Measurements from ENCODE around the gene BMP5.

BMP5 gene

DNA sequence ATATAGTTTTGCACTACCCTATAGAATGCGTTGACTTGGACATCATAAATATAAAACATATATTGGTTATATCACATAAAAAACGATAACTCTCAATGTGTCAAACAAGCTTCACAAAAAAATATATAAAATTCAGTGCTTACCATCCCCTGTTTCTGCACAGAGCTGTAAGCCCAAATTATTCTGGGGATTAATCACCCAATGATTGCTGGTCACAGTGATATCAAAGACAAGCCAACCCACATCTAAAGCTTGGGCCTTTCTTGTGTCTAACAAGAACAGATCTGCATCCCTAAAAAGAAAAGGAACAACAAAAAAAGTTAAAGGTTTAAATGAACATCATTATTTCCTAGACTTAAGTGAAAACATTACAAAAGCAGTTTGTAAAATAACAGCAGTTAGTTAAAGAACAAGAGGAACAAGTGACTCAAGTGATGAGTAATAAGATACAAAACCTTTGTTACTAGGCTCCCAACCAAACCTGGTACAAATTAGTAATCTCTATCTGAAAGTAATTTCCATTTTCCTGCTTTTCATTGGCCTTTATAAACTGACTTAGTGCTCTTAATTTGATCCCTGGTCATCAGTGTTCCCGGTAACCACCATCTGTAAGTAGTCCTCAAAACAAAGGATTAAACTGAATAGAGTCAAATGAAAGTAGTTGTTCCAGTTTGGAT is 81.1 kb downstream of the BMP5 start:
- Histone ChIP-seq H3K27me3 (ENCODE audit: insufficient read depth, poor library complexity, severe bottlenecking) (no peaks in the 10 kb centered on the region), H3K27ac (replicated peaks) (no peak overlapping the region), H3K4me3 (replicated peaks; ENCODE audit: insufficient read depth, low read length) (no peak overlapping the region)
- TF ChIP-seq SPI1 (IDR thresholded peaks at IDR 0.05; ENCODE audit: borderline replicate concordance, low read depth), result no peak
- no peak for DNase-seq (ENCODE audit: low read depth in 1 of 2, low spot score in 1 of 2)

DNA sequence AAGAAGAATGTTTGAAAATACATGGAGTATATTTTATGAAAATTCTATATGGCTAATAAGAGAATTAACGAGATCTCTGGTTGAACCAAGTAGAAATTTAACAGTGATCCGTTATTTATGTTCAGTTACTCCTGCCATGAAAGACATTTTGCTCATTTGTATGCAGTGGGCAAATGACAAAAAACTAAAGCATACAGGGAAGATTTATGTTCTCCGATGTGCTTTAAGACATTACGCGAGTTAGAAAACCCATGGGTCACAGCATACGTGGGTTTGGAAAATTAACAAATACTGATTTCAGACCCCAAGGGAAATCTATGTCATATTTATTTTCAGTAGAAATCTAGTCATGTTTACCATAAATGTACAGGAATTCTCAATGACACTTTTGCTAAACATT is 90.1 kb downstream of the BMP5 start:
- Histone ChIP-seq H3K27me3 (ENCODE audit: insufficient read depth, poor library complexity, severe bottlenecking) (no peaks in the 10 kb centered on the region), H3K27ac (replicated peaks) (no peak overlapping the region), H3K4me3 (replicated peaks; ENCODE audit: insufficient read depth, low read length) (no peak overlapping the region)
- no peak for TF ChIP-seq SPI1 (IDR thresholded peaks at IDR 0.05; ENCODE audit: borderline replicate concordance, low read depth)
- no peak for TF ChIP-seq GABPA (IDR thresholded peaks at IDR 0.05; ENCODE audit: low read depth)
- TF ChIP-seq POLR2AphosphoS5 (IDR thresholded peaks at IDR 0.05; ENCODE audit: low read depth), result no peak
- TF ChIP-seq, protein P1, sequence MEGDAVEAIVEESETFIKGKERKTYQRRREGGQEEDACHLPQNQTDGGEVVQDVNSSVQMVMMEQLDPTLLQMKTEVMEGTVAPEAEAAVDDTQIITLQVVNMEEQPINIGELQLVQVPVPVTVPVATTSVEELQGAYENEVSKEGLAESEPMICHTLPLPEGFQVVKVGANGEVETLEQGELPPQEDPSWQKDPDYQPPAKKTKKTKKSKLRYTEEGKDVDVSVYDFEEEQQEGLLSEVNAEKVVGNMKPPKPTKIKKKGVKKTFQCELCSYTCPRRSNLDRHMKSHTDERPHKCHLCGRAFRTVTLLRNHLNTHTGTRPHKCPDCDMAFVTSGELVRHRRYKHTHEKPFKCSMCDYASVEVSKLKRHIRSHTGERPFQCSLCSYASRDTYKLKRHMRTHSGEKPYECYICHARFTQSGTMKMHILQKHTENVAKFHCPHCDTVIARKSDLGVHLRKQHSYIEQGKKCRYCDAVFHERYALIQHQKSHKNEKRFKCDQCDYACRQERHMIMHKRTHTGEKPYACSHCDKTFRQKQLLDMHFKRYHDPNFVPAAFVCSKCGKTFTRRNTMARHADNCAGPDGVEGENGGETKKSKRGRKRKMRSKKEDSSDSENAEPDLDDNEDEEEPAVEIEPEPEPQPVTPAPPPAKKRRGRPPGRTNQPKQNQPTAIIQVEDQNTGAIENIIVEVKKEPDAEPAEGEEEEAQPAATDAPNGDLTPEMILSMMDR (IDR thresholded peaks at IDR 0.05; ENCODE audit: insufficient read depth, low read length), result no peak
- DNase-seq (ENCODE audit: low read depth in 1 of 2, low spot score in 1 of 2), result no peak

DNA sequence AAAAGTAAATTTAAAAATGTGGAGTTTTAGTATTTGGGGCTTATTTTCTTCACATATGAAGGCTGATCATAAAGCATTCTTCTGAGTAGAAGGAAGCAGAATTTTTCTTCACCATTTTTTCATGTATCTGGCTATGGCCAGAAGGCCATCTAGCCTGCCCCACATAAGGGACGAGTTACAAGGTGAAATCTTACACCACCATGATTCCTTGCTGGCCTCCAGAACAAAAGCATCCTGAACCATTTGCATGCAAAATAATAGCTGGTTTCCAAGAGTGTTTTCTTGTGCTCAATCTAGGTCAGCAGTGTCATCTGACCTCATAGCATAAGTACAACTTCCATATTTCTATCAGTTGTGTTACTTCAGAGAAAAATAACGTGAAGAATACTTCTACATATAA is 93.1 kb downstream of the BMP5 start:
- no peak for DNase-seq (ENCODE audit: low read depth in 1 of 2, low spot score in 1 of 2)
- no peaks in the 10 kb centered on the region for H3K27me3 ChIP-seq (ENCODE audit: insufficient read depth, poor library complexity, severe bottlenecking)

DNA sequence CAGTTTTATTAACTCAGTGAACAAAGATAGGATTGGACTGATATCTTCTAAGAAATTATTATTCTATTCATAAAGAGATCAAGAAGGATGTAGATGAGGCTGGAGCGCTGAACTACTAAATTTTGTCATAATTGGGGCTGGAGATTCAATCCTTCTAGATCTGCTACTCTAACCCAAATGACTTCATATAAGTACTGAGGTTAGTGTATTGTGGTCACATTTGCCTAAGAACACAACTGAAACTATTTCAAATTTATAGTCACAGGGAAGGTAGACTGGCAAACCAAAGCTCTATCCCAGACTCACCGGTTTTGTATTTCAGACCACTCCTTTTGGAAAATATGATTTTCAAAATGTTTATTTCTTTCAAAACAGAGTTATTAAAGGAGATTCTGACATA is 96.7 kb downstream of the BMP5 start:
- Histone ChIP-seq H3K27me3 (ENCODE audit: insufficient read depth, poor library complexity, severe bottlenecking) (no peaks in the 10 kb centered on the region), H3K27ac (replicated peaks) (no peak overlapping the region), H3K4me3 (replicated peaks; ENCODE audit: insufficient read depth, low read length) (no peak overlapping the region)
- DNase-seq (ENCODE audit: low read depth in 1 of 2, low spot score in 1 of 2), result no peak
- TF ChIP-seq SPI1 (IDR thresholded peaks at IDR 0.05; ENCODE audit: borderline replicate concordance, low read depth), result no peak
- TF ChIP-seq GABPA (IDR thresholded peaks at IDR 0.05; ENCODE audit: low read depth), result no peak
- TF ChIP-seq, protein P2, sequence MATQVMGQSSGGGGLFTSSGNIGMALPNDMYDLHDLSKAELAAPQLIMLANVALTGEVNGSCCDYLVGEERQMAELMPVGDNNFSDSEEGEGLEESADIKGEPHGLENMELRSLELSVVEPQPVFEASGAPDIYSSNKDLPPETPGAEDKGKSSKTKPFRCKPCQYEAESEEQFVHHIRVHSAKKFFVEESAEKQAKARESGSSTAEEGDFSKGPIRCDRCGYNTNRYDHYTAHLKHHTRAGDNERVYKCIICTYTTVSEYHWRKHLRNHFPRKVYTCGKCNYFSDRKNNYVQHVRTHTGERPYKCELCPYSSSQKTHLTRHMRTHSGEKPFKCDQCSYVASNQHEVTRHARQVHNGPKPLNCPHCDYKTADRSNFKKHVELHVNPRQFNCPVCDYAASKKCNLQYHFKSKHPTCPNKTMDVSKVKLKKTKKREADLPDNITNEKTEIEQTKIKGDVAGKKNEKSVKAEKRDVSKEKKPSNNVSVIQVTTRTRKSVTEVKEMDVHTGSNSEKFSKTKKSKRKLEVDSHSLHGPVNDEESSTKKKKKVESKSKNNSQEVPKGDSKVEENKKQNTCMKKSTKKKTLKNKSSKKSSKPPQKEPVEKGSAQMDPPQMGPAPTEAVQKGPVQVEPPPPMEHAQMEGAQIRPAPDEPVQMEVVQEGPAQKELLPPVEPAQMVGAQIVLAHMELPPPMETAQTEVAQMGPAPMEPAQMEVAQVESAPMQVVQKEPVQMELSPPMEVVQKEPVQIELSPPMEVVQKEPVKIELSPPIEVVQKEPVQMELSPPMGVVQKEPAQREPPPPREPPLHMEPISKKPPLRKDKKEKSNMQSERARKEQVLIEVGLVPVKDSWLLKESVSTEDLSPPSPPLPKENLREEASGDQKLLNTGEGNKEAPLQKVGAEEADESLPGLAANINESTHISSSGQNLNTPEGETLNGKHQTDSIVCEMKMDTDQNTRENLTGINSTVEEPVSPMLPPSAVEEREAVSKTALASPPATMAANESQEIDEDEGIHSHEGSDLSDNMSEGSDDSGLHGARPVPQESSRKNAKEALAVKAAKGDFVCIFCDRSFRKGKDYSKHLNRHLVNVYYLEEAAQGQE (IDR thresholded peaks at IDR 0.05; ENCODE audit: insufficient replicate concordance, low read depth), result no peak
- no peak for TF ChIP-seq POLR2AphosphoS5 (IDR thresholded peaks at IDR 0.05; ENCODE audit: low read depth)
- TF ChIP-seq, protein P1 (IDR thresholded peaks at IDR 0.05; ENCODE audit: insufficient read depth, low read length), result no peak

More for the DNA sequence above, 93.1 kb downstream of the BMP5 start:
- no peak overlapping the region for H3K4me3 ChIP-seq (replicated peaks; ENCODE audit: insufficient read depth, low read length)
- TF ChIP-seq GABPA (IDR thresholded peaks at IDR 0.05; ENCODE audit: low read depth), result no peak
- TF ChIP-seq, protein P2 (IDR thresholded peaks at IDR 0.05; ENCODE audit: insufficient replicate concordance, low read depth), result no peak
- TF ChIP-seq SPI1 (IDR thresholded peaks at IDR 0.05; ENCODE audit: borderline replicate concordance, low read depth), result no peak
- TF ChIP-seq, protein P1 (IDR thresholded peaks at IDR 0.05; ENCODE audit: insufficient read depth, low read length), result no peak
- no peak for TF ChIP-seq POLR2AphosphoS5 (IDR thresholded peaks at IDR 0.05; ENCODE audit: low read depth)
- no peak overlapping the region for H3K27ac ChIP-seq (replicated peaks)
